ENCODE results near the gene ADAM29.

DNA sequence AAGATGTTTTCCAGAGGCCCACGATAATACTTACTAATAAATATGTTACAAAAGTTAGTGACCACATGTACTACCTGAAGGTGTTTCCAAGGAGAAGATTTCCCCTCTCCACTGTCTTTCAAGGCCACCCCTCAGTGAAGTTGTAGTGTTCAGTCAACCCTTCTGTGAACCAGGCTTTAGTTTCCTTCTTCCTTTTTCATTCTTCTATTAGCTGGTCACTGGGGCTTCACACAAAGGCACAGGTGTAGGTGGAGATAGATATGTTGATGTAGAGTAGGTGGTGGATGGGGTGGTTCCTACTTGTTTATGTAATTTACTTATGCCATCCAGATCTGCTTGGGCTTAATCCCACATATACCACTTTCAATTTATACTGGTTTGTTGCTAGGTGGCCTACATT, 43.3 kb upstream of the ADAM29 start:
- TF ChIP-seq CTCF (tag by site-specific recombination; IDR thresholded peaks at IDR 0.05) (no peak), ZNF114 (tag by site-specific recombination; IDR thresholded peaks at IDR 0.05) (no peak), ZBTB48 (tag by site-specific recombination; IDR thresholded peaks at IDR 0.05) (no peak), ZNF664 (tag by site-specific recombination; IDR thresholded peaks at IDR 0.05) (no peak), EGR2 (tag by site-specific recombination; IDR thresholded peaks at IDR 0.05; ENCODE audit: low read depth) (no peak), ZNF202 (tag by site-specific recombination; IDR thresholded peaks at IDR 0.05; ENCODE audit: borderline replicate concordance) (no peak)
- TF ChIP-seq, protein P1, sequence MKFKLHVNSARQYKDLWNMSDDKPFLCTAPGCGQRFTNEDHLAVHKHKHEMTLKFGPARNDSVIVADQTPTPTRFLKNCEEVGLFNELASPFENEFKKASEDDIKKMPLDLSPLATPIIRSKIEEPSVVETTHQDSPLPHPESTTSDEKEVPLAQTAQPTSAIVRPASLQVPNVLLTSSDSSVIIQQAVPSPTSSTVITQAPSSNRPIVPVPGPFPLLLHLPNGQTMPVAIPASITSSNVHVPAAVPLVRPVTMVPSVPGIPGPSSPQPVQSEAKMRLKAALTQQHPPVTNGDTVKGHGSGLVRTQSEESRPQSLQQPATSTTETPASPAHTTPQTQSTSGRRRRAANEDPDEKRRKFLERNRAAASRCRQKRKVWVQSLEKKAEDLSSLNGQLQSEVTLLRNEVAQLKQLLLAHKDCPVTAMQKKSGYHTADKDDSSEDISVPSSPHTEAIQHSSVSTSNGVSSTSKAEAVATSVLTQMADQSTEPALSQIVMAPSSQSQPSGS (tag by site-specific recombination; IDR thresholded peaks at IDR 0.05; ENCODE audit: low read depth), result no peak
